SK-N-SH treated with all-trans-retinoic acid at 6 μM for 48 hours (cell line): ENCODE measurements around the gene ATP5F1D.

Experiments used
- ATAC-seq: fragments of 200-7000 bp; cut with Tn5 transposase; 3 replicates; pipeline ENCODE4 v1.9.1; 2020; ENCODE audit warnings: mild to moderate bottlenecking, moderate library complexity
- ARNTL ChIP-seq: fragments of 450-650 bp; formaldehyde crosslinking; IDR thresholded peaks from 2 replicates; pipeline ENCODE4 v1.5.0; 2020; ENCODE audit warnings: low read depth, mild to moderate bottlenecking, moderate library complexity, borderline replicate concordance
- BACH2 ChIP-seq: fragments of 250-450 bp; sonication (Bioruptor Pico); IDR thresholded peaks from 2 replicates; pipeline ENCODE4 v1.9.0; 2021; ENCODE audit warnings: mild to moderate bottlenecking, borderline replicate concordance
- ESRRG ChIP-seq: fragments of 250-450 bp; sonication (Bioruptor Pico); IDR thresholded peaks from 2 replicates; pipeline ENCODE4 v1.6.1; 2021; ENCODE audit warnings: mild to moderate bottlenecking
- GLIS3 ChIP-seq: fragments of 250-450 bp; sonication (Bioruptor Pico); IDR thresholded peaks from 2 replicates; pipeline ENCODE4 v1.5.0; 2020; ENCODE audit warnings: mild to moderate bottlenecking, moderate library complexity
- ISL1 ChIP-seq: fragments of 250-450 bp; sonication (Bioruptor Pico); IDR thresholded peaks from 2 replicates; pipeline ENCODE4 v2.1.2; 2022; ENCODE audit warnings: mild to moderate bottlenecking, moderate library complexity
- OSR1 ChIP-seq: fragments of 250-450 bp; sonication (Bioruptor Pico); IDR thresholded peaks from 2 replicates; pipeline ENCODE4 v1.8.0; 2022; ENCODE audit warnings: moderate library complexity, mild to moderate bottlenecking, inconsistent platforms
- RARB ChIP-seq: fragments of 250-450 bp; sonication (Bioruptor Pico); IDR thresholded peaks from 2 replicates; pipeline ENCODE4 v1.8.0; 2021; ENCODE audit warnings: mild to moderate bottlenecking, moderate library complexity
- SNAI2 ChIP-seq: fragments of 250-450 bp; sonication (Bioruptor Pico); IDR thresholded peaks from 2 replicates; pipeline ENCODE4 v1.5.0; 2020; ENCODE audit warnings: mild to moderate bottlenecking, moderate library complexity
- TCF4 ChIP-seq: fragments of 250-450 bp; sonication (Bioruptor Pico); IDR thresholded peaks from 2 replicates; pipeline ENCODE4 v1.8.0; 2021; ENCODE audit warnings: mild to moderate bottlenecking, moderate library complexity, borderline replicate concordance
- TOX ChIP-seq: fragments of 250-450 bp; sonication (Bioruptor Pico); IDR thresholded peaks from 2 replicates; pipeline ENCODE4 v1.8.0; 2021; ENCODE audit warnings: mild to moderate bottlenecking, moderate library complexity, borderline replicate concordance
- ZC3H10 ChIP-seq: fragments of 250-450 bp; sonication (Bioruptor Pico); IDR thresholded peaks from 2 replicates; pipeline ENCODE4 v1.5.1; 2021; ENCODE audit warnings: mild to moderate bottlenecking, moderate library complexity
- ZFP30 ChIP-seq: fragments of 450-650 bp; formaldehyde crosslinking; IDR thresholded peaks from 2 replicates; pipeline ENCODE4 v1.5.0; 2022; ENCODE audit warnings: mild to moderate bottlenecking, moderate library complexity
- ZNF565 ChIP-seq: fragments of 450-650 bp; formaldehyde crosslinking; conservative IDR thresholded peaks from 2 replicates; pipeline ENCODE4 v1.5.0; 2020; ENCODE audit warnings: low read depth, mild to moderate bottlenecking, moderate library complexity
- ZNF70 ChIP-seq: fragments of 450-650 bp; formaldehyde crosslinking; IDR thresholded peaks from 2 replicates; pipeline ENCODE4 v1.5.0; 2020; ENCODE audit warnings: mild to moderate bottlenecking, moderate library complexity
- ZNF8 ChIP-seq: fragments of 450-650 bp; formaldehyde crosslinking; IDR thresholded peaks from 2 replicates; pipeline ENCODE4 v1.5.0; 2020; ENCODE audit warnings: mild to moderate bottlenecking, moderate library complexity
- TF ChIP-seq, protein P1 (sequence below): fragments of 250-450 bp; sonication (Bioruptor Pico); IDR thresholded peaks from 2 replicates; pipeline ENCODE4 v1.8.0; 2020; ENCODE audit warnings: mild to moderate bottlenecking, moderate library complexity, borderline replicate concordance
- TF ChIP-seq, protein P2 (sequence below): fragments of 250-450 bp; sonication (Bioruptor Pico); IDR thresholded peaks from 2 replicates; pipeline ENCODE4 v1.8.0; 2021; ENCODE audit warnings: low read depth, mild to moderate bottlenecking, moderate library complexity, borderline replicate concordance
- TF ChIP-seq, protein P3 (sequence below): fragments of 250-450 bp; sonication (Bioruptor Pico); IDR thresholded peaks from 2 replicates; pipeline ENCODE4 v1.5.1; 2020; ENCODE audit warnings: low read depth, mild to moderate bottlenecking, moderate library complexity
- TF ChIP-seq, protein P4 (sequence below): fragments of 250-450 bp; sonication (Bioruptor Pico); IDR thresholded peaks from 2 replicates; pipeline ENCODE4 v1.5.0; 2020; ENCODE audit warnings: mild to moderate bottlenecking, moderate library complexity
- TF ChIP-seq, protein P5 (sequence below): fragments of 250-450 bp; sonication (Bioruptor Pico); IDR thresholded peaks from 2 replicates; pipeline ENCODE4 v1.5.1; 2021; ENCODE audit warnings: mild to moderate bottlenecking, moderate library complexity

ATP5F1D gene

DNA sequence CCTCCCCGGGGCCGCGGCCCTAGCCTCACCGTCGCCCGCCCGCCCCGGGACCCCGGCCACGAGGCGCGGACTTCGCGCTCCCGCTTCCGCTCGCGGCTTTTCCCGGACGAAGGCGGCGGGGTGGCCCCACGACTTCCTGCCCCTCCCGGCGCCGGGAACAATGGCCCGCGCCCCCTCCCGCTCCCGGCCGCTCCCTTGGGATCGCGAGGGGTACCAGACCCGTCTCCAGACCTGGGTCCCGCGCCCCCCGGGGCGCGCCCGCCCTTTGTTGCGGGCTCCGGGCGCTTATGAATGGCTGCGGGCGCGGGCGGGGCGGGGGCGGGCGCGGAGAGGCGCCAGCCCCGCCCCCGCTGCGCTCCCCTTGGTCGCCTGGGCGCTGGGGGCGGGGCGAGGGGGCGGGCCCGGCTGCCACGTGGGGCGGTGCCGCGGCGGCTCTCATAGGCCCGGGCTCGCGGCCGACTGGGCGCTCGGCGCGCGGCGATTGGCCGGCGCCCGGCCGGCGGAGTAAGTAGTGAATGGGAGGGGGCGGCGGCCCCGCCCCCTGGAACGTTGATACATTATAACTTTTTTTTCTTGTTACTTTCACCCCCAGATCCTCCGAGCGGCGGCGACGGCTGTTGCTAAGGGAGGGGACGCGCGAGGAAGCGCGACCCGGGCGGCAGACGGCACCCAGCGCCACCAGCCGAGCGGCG lies 7.9 kb downstream of the ATP5F1D start (continued):
- TF ChIP-seq ARNTL (no peak), RARB (CRISPR knock-in tag) (no peak), ZFP30 (CRISPR knock-in tag) (no peak; the same call in 1 of the 2 replicates)
- TF ChIP-seq, protein P1, sequence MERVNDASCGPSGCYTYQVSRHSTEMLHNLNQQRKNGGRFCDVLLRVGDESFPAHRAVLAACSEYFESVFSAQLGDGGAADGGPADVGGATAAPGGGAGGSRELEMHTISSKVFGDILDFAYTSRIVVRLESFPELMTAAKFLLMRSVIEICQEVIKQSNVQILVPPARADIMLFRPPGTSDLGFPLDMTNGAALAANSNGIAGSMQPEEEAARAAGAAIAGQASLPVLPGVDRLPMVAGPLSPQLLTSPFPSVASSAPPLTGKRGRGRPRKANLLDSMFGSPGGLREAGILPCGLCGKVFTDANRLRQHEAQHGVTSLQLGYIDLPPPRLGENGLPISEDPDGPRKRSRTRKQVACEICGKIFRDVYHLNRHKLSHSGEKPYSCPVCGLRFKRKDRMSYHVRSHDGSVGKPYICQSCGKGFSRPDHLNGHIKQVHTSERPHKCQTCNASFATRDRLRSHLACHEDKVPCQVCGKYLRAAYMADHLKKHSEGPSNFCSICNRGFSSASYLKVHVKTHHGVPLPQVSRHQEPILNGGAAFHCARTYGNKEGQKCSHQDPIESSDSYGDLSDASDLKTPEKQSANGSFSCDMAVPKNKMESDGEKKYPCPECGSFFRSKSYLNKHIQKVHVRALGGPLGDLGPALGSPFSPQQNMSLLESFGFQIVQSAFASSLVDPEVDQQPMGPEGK (CRISPR knock-in tag), result no peak
- TF ChIP-seq, protein P2, sequence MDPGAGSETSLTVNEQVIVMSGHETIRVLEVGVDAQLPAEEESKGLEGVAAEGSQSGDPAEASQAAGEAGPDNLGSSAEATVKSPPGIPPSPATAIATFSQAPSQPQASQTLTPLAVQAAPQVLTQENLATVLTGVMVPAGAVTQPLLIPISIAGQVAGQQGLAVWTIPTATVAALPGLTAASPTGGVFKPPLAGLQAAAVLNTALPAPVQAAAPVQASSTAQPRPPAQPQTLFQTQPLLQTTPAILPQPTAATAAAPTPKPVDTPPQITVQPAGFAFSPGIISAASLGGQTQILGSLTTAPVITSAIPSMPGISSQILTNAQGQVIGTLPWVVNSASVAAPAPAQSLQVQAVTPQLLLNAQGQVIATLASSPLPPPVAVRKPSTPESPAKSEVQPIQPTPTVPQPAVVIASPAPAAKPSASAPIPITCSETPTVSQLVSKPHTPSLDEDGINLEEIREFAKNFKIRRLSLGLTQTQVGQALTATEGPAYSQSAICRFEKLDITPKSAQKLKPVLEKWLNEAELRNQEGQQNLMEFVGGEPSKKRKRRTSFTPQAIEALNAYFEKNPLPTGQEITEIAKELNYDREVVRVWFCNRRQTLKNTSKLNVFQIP (CRISPR knock-in tag), result no peak
- TF ChIP-seq, all 23 proteins: peak for 3

DNA sequence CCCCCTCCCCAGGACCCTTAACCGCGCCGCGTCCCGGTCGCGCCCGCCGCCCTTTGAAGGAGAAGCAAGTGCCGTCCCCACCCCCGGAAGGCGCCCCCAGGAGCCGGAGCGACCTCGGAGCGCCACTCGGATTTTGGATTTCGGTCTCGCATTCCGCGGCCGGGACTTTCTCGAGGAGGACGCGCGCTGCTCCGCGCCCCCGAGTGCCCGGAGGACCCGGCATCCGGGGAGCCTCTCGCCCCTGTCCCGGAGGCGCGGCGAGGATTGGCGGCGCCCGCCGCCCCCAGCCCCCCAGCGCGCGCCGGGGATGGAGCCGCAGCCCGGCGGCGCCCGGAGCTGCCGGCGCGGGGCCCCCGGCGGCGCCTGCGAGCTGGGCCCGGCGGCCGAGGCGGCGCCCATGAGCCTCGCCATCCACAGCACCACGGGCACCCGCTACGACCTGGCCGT lies 8.5 kb downstream of the ATP5F1D start:
- no peak for TF ChIP-seq BACH2
- TF ChIP-seq, protein P1 (CRISPR knock-in tag), result 0 out of 2 replicates have a peak, but pooled peaks have one; percentile 47
- no peak for ATAC-seq

DNA sequence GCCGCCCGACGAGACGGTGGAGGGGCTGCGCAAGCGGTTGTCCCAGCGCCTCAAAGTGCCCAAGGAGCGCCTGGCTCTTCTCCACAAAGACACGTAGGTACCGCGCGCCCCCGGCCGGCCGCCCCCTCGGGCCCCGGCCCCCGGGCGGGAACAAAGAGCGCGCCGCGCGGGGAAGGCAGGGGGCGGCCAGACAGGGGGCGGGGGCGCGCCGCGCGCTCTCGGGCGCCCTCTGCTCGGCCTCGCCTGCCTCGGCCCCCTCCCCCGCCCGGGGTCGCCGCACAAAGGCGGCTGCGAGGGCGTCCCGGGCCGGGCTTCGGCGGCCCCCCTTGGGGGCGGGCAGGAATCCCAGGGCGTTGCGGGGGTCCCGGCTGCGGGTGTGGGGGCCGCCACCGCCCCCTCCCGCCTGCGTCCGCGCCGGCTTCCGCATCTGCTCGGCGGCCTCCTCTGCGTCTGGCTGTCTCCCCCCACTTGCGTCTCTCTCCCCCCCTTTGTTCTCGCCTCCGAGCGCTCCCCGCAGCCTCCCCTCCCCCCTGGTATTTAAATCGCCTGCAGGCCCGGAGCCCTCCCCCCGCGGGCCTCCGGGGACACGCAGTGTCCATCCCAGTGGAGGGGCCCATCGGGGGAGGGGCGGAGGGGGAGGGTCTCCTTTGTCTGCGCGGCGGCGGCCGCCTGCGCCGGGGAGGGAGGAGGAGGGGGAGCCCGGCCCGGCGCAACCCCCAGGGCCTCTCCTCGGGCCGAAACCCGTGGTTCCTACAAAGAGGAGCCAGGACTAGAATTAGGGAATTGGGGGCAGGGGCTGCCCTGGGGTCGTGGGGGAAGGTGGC lies 9.1 kb downstream of the ATP5F1D start:
- ATAC-seq, result no peak
- TF ChIP-seq ZNF8 (no peak), ZNF565 (no peak), GLIS3 (CRISPR knock-in tag) (no peak), TOX (CRISPR knock-in tag) (no peak), TCF4 (CRISPR knock-in tag) (no peak), OSR1 (no peak), ISL1 (no peak), ESRRG (CRISPR knock-in tag) (no peak), ZNF70 (CRISPR knock-in tag) (no peak), RARB (CRISPR knock-in tag) (no peak), ZC3H10 (CRISPR knock-in tag) (no peak), ARNTL (no peak), SNAI2 (CRISPR knock-in tag) (no peak), BACH2 (no peak)
- TF ChIP-seq, protein P3, sequence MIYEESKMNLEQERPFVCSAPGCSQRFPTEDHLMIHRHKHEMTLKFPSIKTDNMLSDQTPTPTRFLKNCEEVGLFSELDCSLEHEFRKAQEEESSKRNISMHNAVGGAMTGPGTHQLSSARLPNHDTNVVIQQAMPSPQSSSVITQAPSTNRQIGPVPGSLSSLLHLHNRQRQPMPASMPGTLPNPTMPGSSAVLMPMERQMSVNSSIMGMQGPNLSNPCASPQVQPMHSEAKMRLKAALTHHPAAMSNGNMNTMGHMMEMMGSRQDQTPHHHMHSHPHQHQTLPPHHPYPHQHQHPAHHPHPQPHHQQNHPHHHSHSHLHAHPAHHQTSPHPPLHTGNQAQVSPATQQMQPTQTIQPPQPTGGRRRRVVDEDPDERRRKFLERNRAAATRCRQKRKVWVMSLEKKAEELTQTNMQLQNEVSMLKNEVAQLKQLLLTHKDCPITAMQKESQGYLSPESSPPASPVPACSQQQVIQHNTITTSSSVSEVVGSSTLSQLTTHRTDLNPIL (CRISPR knock-in tag), result no peak
- TF ChIP-seq, protein P1 (CRISPR knock-in tag), result no peak
- TF ChIP-seq, protein P4, sequence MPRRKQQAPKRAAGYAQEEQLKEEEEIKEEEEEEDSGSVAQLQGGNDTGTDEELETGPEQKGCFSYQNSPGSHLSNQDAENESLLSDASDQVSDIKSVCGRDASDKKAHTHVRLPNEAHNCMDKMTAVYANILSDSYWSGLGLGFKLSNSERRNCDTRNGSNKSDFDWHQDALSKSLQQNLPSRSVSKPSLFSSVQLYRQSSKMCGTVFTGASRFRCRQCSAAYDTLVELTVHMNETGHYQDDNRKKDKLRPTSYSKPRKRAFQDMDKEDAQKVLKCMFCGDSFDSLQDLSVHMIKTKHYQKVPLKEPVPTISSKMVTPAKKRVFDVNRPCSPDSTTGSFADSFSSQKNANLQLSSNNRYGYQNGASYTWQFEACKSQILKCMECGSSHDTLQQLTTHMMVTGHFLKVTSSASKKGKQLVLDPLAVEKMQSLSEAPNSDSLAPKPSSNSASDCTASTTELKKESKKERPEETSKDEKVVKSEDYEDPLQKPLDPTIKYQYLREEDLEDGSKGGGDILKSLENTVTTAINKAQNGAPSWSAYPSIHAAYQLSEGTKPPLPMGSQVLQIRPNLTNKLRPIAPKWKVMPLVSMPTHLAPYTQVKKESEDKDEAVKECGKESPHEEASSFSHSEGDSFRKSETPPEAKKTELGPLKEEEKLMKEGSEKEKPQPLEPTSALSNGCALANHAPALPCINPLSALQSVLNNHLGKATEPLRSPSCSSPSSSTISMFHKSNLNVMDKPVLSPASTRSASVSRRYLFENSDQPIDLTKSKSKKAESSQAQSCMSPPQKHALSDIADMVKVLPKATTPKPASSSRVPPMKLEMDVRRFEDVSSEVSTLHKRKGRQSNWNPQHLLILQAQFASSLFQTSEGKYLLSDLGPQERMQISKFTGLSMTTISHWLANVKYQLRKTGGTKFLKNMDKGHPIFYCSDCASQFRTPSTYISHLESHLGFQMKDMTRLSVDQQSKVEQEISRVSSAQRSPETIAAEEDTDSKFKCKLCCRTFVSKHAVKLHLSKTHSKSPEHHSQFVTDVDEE, result no peak
- TF ChIP-seq, protein P2 (CRISPR knock-in tag), result no peak
- TF ChIP-seq, protein P5, sequence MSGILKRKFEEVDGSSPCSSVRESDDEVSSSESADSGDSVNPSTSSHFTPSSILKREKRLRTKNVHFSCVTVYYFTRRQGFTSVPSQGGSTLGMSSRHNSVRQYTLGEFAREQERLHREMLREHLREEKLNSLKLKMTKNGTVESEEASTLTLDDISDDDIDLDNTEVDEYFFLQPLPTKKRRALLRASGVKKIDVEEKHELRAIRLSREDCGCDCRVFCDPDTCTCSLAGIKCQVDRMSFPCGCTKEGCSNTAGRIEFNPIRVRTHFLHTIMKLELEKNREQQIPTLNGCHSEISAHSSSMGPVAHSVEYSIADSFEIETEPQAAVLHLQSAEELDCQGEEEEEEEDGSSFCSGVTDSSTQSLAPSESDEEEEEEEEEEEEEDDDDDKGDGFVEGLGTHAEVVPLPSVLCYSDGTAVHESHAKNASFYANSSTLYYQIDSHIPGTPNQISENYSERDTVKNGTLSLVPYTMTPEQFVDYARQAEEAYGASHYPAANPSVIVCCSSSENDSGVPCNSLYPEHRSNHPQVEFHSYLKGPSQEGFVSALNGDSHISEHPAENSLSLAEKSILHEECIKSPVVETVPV, result no peak
